Stimulated activated naive CD8-positive, alpha-beta T cell treated with anti-CD3 and anti-CD28 coated beads, Interleukin-15, Interleukin-2, amounts not matched to agents 100 ng/mL and 50 ng/mL, for 24 hours (primary cell): ENCODE results near the gene ZNF530.

Source experiments
- H3K27ac Mint-ChIP-seq: one replicate; pipeline ENCODE4 v1.8.0; 2021; ENCODE audit warnings: mild to moderate bottlenecking, mixed read lengths
- H3K27me3 Mint-ChIP-seq: one replicate; pipeline ENCODE4 v1.8.0; 2021; ENCODE audit warnings: mixed read lengths
- H3K36me3 Mint-ChIP-seq: one replicate; pipeline ENCODE4 v1.8.0; 2021; ENCODE audit warnings: low read depth, mixed read lengths
- H3K4me1 Mint-ChIP-seq: one replicate; pipeline ENCODE4 v1.8.0; 2021; ENCODE audit warnings: low read depth, mixed read lengths
- H3K4me3 Mint-ChIP-seq: one replicate; pipeline ENCODE4 v1.8.0; 2021; ENCODE audit warnings: mild to moderate bottlenecking, mixed read lengths
- H3K9me3 Mint-ChIP-seq: one replicate; pipeline ENCODE4 v1.8.0; 2021; ENCODE audit warnings: mixed read lengths

Gene ZNF530

DNA sequence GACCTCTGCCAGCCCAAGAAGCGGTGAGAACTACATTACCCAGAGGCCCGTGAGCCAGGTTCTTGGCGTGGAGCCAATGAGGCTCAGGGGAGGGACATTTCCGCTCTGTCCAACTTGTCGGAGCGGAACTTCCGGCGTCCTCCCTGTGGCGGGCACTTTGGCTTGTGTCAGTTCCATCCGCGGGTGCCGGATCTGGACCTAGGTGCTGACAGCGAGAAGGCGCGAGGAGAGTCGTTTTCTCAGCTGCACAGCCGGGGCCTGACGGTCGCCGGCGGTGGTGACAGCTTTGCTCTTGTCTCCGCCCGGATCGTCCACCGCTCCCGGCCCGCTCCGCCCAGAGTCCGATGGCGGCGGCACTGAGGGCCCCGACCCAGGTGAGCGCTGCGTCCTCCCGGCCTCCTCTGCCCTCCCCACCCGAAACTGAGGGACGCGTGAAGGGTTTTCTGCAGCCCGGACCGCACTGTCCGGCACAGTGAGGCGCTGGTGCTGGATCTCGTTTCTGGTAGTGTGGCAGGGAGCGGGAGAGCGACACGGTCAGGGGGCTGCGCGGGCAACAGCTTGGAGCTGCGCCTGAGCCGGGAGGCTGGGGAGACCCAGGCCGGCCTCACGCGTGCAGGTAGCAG, at the start of gene ZNF530:
ZNF530 (plus strand) TSS at position 125 of the 623 bp plus-strand sequence. CDS start 4,461 bp downstream, outside the sequence.
- Mint-ChIP-seq H3K4me3 (peak within 1 kb of the TSS; percentile 83), H3K36me3 (peaks cover 40% of the 10 kb centered on the region), H3K9me3 (peaks cover 59% of the 10 kb centered on the region), H3K27me3 (no peaks in the 10 kb centered on the region), H3K27ac (no peak within 1 kb of the TSS), H3K4me1 (peaks cover 23% of the 10 kb centered on the region)

DNA sequence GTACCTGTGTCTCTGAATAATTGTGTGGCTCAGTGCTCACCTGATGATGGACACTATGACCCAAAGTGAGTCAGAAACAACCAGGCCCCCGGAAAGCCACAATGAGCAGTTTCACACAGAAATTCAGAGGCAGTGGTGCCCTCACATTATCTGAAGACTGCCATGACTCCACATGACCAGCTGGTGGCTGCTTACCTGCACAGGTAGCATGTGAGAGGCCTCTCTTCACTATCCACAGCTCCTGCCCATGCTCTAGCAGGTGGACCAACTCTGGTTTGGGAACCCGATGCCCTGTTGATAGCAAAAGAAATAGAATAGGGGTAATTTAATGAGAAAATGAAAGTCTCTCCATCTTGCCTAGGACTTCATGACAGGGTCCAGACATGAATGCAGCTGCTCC, 47.3 kb upstream of the ZNF530 start:
- H3K4me3 Mint-ChIP-seq: no peak overlapping the region
- no peak overlapping the region for H3K27ac Mint-ChIP-seq
- H3K9me3 Mint-ChIP-seq: peaks cover 53% of the 10 kb centered on the region
- H3K4me1 Mint-ChIP-seq: peaks cover 3% of the 10 kb centered on the region
- H3K27me3 Mint-ChIP-seq: no peaks in the 10 kb centered on the region
- peaks cover 100% of the 10 kb centered on the region for H3K36me3 Mint-ChIP-seq

DNA sequence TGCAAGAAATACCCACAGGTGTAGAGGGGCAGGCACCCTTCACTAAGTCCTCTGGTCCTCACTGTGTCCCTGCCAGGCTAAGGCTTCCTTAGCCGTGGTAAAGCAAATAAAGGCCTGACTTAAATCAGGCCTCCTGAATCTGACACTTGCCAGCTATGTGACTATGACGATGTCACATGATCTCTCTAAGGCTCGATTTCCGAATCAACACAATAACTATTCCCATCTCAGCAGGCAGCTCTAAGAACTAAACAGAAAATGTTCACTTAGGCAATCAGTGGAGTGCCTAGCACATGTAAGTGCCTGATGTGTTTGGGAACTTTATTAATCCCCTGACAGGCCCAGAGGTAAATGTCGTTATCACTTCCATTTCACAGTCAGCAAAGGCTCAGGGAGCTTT, 42.0 kb upstream of the ZNF530 start:
- Mint-ChIP-seq H3K36me3 (peaks cover 74% of the 10 kb centered on the region), H3K4me1 (peaks cover 37% of the 10 kb centered on the region), H3K27me3 (peaks cover 8% of the 10 kb centered on the region), H3K27ac (no peak overlapping the region), H3K9me3 (peaks cover 27% of the 10 kb centered on the region), H3K4me3 (no peak overlapping the region)

DNA sequence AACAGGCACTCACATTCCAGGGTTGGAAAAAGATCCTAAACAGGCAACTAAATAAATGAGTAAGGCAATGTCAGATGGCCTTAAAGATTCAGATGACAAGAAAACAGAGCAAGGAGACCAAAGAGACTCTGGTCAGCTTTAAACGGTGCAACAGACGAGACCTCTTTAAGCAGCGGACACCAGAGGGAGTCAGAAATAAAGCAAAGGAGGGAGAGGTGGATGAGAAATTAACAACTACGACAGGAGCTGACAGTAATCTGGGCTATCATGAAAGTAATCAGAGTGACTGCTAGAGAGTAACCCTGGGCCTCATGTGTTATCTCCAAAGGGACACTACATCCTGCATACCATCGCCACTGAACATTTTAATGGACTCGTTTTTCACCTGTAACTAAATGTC, 41.2 kb upstream of the ZNF530 start:
- peaks cover 68% of the 10 kb centered on the region for H3K36me3 Mint-ChIP-seq
- peaks cover 25% of the 10 kb centered on the region for H3K9me3 Mint-ChIP-seq
- peaks cover 37% of the 10 kb centered on the region for H3K4me1 Mint-ChIP-seq
- peak overlapping the region; percentile 94 for H3K27ac Mint-ChIP-seq
- peaks cover 8% of the 10 kb centered on the region for H3K27me3 Mint-ChIP-seq
- H3K4me3 Mint-ChIP-seq: peak overlapping the region; percentile 99

DNA sequence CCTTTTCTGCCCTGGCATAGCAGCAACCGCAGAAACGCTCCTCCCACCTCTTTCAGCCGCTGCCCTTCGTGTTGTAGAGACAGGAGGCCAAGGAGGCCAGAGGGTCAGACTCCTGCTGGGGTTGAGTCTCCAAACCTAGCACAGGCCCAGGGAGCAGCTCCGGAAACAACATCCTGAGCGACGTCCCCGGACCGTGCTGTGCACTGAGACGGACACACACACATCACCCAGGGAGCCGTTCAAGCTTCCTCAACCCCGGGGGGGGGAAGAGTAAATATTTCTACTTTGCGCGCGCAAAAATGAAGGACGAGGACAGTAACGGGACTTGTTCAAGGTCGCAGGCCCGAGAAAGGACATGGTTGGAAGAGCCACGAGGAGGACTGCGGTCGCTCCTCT, 40.7 kb upstream of the ZNF530 start:
- Mint-ChIP-seq H3K4me3 (peak overlapping the region; percentile 99), H3K27ac (peak overlapping the region; percentile 94), H3K27me3 (peaks cover 8% of the 10 kb centered on the region), H3K4me1 (peaks cover 37% of the 10 kb centered on the region), H3K36me3 (peaks cover 65% of the 10 kb centered on the region), H3K9me3 (peaks cover 28% of the 10 kb centered on the region)

DNA sequence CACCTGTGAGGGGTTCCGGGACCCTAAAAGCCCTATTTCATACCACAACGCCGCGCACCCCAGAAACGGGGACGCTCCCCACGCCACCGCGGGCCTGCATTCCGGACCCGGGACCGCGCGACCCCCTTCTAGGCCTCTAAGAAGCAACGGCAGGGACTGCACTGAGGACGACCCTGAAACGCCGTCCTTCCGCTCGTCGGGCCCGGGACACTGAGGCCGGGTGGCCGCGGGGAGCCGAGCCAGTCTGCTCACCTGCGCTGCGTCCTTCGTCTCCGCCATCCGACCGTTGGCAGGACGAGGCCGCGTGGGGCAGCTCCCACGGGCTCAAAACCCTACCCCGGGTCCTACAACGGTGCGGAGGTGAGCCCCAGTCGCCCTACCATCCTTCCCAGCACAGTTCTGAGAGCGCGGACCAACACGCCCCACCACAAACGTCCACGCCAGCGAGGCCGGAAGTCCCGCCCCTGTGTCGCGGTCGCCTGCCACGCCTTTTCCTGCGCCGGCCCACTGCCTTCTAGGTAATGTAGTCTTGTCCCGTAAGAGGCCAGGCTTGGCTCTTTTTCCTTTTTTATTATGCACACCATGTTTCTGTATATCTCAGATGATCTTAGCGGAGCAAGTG, 40.2 kb upstream of the ZNF530 start, which contains the start of gene ZNF550:
ZNF550 (minus strand) TSS at position 460 of the 622 bp plus-strand sequence; CDS start at position 279, 181 bp downstream.
- Mint-ChIP-seq H3K4me1 (peaks cover 37% of the 10 kb centered on the region), H3K9me3 (peaks cover 24% of the 10 kb centered on the region), H3K4me3 (peak within 1 kb of the TSS; percentile 99), H3K27me3 (peaks cover 8% of the 10 kb centered on the region), H3K36me3 (peaks cover 60% of the 10 kb centered on the region), H3K27ac (peak within 1 kb of the TSS; percentile 95)

DNA sequence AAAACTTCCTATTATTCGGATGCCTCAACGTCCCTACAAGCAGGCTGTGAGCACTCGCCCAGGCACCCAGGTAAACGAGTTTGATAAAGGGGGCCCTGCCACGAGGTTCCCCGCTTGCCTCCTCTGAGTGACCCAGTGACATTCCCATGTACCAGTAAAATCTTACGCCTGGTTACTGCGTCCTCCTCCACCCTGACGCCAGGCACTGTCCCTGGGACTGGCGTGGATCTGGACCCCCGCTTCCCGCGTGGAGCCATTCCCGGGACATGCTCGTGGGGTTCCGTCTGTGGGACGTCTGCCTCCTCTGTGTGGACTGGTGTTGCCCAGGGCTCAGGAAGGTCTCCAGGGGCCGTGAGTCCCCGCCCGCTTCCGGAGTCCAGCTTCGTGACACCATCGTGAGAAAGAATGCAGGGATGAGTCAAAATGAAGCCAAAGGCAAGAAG, 39.6 kb upstream of the ZNF530 start:
- Mint-ChIP-seq H3K9me3 (peaks cover 20% of the 10 kb centered on the region), H3K27me3 (peaks cover 8% of the 10 kb centered on the region), H3K27ac (peak overlapping the region; percentile 95), H3K4me1 (peaks cover 37% of the 10 kb centered on the region), H3K36me3 (peaks cover 55% of the 10 kb centered on the region), H3K4me3 (peak overlapping the region; percentile 99)

DNA sequence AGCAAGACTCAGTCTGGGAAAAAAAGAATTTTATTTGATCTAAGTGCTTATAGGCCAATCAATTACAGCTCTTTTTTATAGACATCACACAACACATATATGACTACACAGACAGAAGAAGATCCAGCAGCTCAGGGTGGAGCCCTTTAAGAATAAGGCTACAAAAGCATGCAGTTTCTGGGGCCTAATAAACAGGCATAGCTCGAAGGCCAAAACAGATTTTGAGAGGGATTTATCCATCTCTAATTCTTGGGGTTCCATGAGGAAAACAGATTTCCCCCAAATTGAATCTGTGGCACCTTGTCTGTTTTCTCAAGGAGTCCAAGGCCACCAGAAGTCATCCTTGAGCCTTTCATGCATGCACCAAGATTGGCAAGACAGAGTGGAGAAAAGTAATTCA, 36.1 kb upstream of the ZNF530 start:
- H3K27me3 Mint-ChIP-seq: peaks cover 8% of the 10 kb centered on the region
- H3K4me3 Mint-ChIP-seq: no peak overlapping the region

DNA sequence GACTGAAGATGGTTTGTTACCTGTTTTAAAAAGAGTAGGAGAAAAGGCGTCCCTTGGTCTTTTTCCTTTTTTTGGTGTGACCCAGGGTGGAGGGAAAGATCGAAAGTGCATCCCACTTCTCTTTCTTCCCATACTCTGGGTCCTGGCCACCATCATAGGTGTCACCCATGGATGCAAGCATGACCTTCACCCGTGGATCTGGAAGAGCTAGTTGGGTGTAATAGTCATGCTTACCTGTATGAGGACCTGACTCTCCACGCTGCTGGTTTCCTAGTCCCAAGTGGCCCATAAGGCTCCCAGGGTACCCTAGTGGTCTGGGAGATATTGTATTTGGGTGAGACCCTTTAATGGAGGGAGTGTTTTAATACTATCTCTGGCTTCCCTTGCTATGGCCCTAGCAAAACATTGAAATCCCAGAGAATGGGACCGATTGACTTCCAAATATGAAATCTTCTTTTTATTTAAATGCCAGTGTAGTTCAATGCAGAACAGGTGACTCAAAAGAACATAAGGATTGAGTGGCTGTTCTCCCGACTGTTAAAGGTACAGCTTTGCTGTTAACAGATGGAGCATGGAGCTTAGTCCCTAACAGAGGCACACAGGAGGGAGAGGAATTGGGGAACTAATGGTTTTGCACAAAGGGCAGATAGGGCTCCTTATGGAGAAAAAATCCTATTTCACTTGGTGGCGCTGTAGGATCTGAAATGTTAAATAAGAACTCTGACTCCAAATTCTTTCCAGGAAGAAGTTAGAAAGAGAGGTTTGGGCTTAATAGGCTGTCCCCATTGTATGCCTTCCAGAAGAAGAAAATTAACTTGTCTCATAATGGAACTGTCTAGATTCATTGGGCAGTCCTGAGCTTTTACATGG, 33.1 kb upstream of the ZNF530 start:
- peaks cover 36% of the 10 kb centered on the region for H3K36me3 Mint-ChIP-seq
- H3K4me3 Mint-ChIP-seq: no peak overlapping the region
- H3K4me1 Mint-ChIP-seq: no peaks in the 10 kb centered on the region
- peaks cover 45% of the 10 kb centered on the region for H3K9me3 Mint-ChIP-seq
- peaks cover 1% of the 10 kb centered on the region for H3K27me3 Mint-ChIP-seq
- no peak overlapping the region for H3K27ac Mint-ChIP-seq

More for the DNA sequence above, 36.1 kb upstream of the ZNF530 start:
- Mint-ChIP-seq H3K27ac (no peak overlapping the region), H3K36me3 (peaks cover 46% of the 10 kb centered on the region), H3K4me1 (peaks cover 22% of the 10 kb centered on the region), H3K9me3 (peaks cover 45% of the 10 kb centered on the region)

DNA sequence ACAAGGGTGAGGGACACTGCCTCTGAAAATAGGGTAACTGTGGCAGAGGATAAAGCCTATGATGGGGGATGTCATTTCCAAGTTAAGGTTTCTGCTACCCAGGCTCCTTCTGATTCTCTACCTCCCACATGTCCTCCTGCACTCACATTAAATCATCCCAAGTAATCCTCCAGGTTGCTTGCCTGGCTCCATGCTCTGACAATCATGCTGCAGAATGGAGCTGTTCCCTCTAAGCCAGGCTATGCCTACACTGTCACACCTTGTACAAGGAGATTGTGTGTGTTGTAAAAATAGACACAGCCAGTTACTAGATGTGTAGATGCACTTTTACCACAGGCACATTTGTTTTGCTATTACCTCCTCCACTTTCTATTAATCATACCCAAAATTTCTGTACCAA, 29.0 kb upstream of the ZNF530 start:
- H3K36me3 Mint-ChIP-seq: peaks cover 64% of the 10 kb centered on the region
- H3K27me3 Mint-ChIP-seq: no peaks in the 10 kb centered on the region
- no peak overlapping the region for H3K4me3 Mint-ChIP-seq
- H3K27ac Mint-ChIP-seq: no peak overlapping the region
- H3K9me3 Mint-ChIP-seq: peaks cover 56% of the 10 kb centered on the region
- no peaks in the 10 kb centered on the region for H3K4me1 Mint-ChIP-seq

DNA sequence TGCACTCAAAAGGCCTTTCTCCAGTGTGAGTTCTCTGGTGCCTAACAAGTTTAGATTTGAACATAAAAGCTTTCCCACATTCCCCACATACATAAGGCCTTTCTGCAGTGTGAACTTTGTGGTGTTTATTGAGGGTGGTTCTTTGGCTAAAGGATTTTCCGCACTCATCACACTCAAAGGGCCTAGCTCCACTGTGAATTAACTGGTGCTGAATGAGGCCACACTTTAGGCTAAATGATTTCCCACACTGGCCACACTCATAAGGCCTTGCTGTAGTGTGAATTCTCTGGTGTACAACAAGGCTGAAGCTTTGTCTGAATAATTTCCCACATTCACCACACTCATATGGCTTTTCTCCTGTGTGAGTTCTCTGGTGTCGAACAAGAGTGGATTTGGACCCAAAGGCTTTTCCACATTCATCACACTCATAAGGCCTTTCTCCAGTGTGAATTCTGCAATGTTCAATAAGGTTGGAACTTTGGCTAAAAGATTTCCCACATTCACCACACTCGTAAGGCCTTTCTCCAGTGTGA, 27.2 kb upstream of the ZNF530 start:
- Mint-ChIP-seq H3K27me3 (no peaks in the 10 kb centered on the region), H3K36me3 (peaks cover 68% of the 10 kb centered on the region), H3K4me1 (peaks cover 7% of the 10 kb centered on the region), H3K27ac (no peak overlapping the region), H3K9me3 (peaks cover 60% of the 10 kb centered on the region), H3K4me3 (no peak overlapping the region)

DNA sequence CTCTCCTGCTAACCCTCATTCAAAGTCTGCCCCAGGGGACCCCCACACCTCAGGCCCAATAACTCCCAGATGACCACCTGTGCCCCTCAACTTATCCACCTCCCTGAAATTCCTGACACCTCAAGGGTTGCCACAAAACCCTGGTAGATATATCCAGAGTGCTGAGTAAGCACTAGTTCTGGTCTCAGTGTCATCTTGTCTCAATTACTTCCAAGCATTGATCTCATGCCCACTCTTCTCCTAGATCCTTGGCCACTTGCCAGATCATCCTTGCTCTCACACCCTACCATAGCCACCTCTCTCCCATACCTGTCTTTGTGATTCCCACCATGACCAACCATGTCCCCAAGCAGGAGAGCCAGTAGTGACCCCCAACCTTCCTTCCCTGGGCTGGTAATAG, 23.0 kb upstream of the ZNF530 start:
- Mint-ChIP-seq H3K27me3 (no peaks in the 10 kb centered on the region), H3K4me1 (peaks cover 19% of the 10 kb centered on the region), H3K4me3 (no peak overlapping the region), H3K9me3 (peaks cover 61% of the 10 kb centered on the region), H3K36me3 (peaks cover 65% of the 10 kb centered on the region), H3K27ac (no peak overlapping the region)

DNA sequence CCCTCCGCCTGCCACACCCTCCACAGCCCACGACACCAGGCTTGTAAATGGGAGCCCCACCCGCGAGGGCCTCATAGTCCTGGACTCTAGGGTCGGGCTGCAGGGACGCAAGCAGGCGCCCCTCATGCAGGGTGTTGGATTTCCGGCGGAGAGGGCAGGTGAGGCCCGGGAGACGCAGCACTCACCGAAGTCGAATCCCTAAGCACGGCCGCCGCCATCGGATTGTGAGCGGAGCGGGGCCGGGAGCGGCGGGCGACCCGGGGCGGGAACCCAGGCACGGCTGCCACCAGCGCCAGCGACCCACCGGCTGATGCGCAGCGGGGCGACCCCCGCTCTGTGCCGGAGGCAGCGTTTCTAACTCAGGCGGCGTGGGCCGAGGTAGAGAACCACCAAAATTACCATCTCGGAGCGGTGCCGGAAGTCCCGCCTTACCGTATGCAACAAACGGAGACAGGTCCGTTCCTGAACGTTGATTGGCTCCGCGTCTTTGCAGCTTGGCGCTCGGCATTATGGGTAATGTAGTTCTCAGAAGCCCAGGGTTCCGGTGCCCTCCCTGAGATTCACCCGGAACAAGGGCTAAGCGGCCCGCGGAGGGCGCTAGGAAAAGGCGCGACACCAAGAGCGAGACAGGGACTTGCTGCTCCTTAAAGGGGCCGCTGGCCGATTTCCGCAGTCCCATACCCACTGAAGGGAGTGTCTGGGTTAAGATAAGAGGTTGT, 21.0 kb upstream of the ZNF530 start, which contains the start of gene ZNF416:
ZNF416 (minus strand) TSS at position 425 of the 719 bp plus-strand sequence; CDS start at position 218, 207 bp downstream.
- Mint-ChIP-seq H3K4me3 (peak within 1 kb of the TSS; percentile 82), H3K27ac (peak within 1 kb of the TSS; percentile 26), H3K4me1 (peaks cover 21% of the 10 kb centered on the region), H3K9me3 (peaks cover 56% of the 10 kb centered on the region), H3K36me3 (peaks cover 53% of the 10 kb centered on the region), H3K27me3 (no peaks in the 10 kb centered on the region)

DNA sequence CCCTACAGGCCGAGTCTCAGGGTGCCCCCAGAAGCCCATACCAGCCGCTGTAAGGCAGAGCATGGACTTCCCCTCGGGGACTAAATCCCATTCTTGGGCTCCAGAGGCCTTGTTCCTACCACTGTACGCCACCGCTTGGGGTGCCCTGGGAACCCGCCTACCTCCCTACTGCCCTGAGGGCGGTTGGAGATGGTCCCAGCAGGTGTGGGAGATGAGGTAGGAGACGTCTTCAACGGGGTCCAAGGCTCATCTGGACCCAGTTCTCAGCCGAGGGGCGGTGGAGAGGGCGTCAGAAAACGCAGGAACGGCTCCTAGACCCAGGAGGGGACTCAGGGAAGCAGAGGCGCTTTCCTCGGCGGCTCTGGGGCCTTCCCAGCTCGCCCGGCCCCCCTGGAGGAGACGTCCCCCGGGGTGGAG, 16.6 kb upstream of the ZNF530 start:
- peak overlapping the region; percentile 93 for H3K4me3 Mint-ChIP-seq
- peaks cover 41% of the 10 kb centered on the region for H3K9me3 Mint-ChIP-seq
- H3K27ac Mint-ChIP-seq: no peak overlapping the region
- H3K36me3 Mint-ChIP-seq: peaks cover 47% of the 10 kb centered on the region
- H3K27me3 Mint-ChIP-seq: no peaks in the 10 kb centered on the region
- H3K4me1 Mint-ChIP-seq: peaks cover 25% of the 10 kb centered on the region
